ENCODE measurements around the gene TRIM9.

- TF ChIP-seq SMC3 (IDR thresholded peaks at IDR 0.05; ENCODE audit: low read depth, low read length) (no peak), CTCF (conservative IDR thresholded peaks at IDR 0.05; ENCODE audit: low read depth, low read length) (no peak), RFX5 (IDR thresholded peaks at IDR 0.05; ENCODE audit: low read depth, low read length) (no peak), CEBPB (IDR thresholded peaks at IDR 0.05; ENCODE audit: low read depth, low read length) (no peak), POLR2A (IDR thresholded peaks at IDR 0.05; ENCODE audit: low read depth, low read length) (no peak)
Measured at GRCh38 chr14:50926851-50927386, 168.0 kb downstream of the TRIM9 start.

All from IMR-90 (cell line).